Dermis blood vessel endothelial cell (primary cell): ENCODE results near the gene ZNF527. TPM values are rescaled to one million over a fixed set of nuclear protein-coding genes. Genes with fewer than 3 reads are reported as not detected.

Experiments
- total RNA-seq: library from RNA; depleted of rRNA; stranded (reverse); fragments of >200 nt; gene quantifications from 2 replicates; pipeline ENCODE4 v1.2.3, GENCODE V29; 2014

Gene ZNF527
- total RNA-seq, 1 donor from 2014 or later = 6.0 TPM

Other genes starting within 250 kb of the ZNF527 start
- 4.3 and 7.5 TPM in 2 replicates for gene ZNF585A, start 198.4 kb upstream of the ZNF527 start, total RNA-seq
- 13.3 and 15.1 TPM in 2 replicates for gene ZNF585B, start 160.6 kb upstream of the ZNF527 start, total RNA-seq
- 5.2 and 5.6 TPM in 2 replicates for gene ZNF383, start 152.9 kb upstream of the ZNF527 start, total RNA-seq
- gene ZNF569, start 96.3 kb downstream of the ZNF527 start, total RNA-seq = 6.1 and 7.5 TPM in 2 replicates
- gene ZNF570, start 98.3 kb downstream of the ZNF527 start, total RNA-seq = 8.8 and 10.2 TPM in 2 replicates
- 1.1 and 1.2 TPM in 2 replicates for gene ZNF793, start 135.8 kb downstream of the ZNF527 start, total RNA-seq
- 1.7 and 4.4 TPM in 2 replicates for gene ZNF571, start 223.7 kb downstream of the ZNF527 start, total RNA-seq
- gene ZNF540, start 223.8 kb downstream of the ZNF527 start, total RNA-seq = 0.17 and 1.1 TPM in 2 replicates